GM15510 (cell line): ENCODE data around the gene FOXN1.

Experiments used
- POLR2A ChIP-seq: IDR thresholded peaks from 3 replicates; pipeline ENCODE4 v1.6.1; 2011; ENCODE audit warnings: borderline replicate concordance; ENCODE audit not compliant: insufficient read length; ENCODE audit errors: extremely low read depth

Gene FOXN1

GRCh38 chr17:28579526-28579925 lies 73.4 kb downstream of the FOXN1 start:
- no peak for TF ChIP-seq POLR2A

- no peak for TF ChIP-seq POLR2A
Measured at GRCh38 chr17:28580959-28581358, 74.8 kb downstream of the FOXN1 start.

GRCh38 chr17:28582513-28582912 lies 76.4 kb downstream of the FOXN1 start:
- no peak for TF ChIP-seq POLR2A

- no peak for TF ChIP-seq POLR2A
Measured at GRCh38 chr17:28584434-28584833, 78.3 kb downstream of the FOXN1 start.

GRCh38 chr17:28585851-28586250 lies 79.7 kb downstream of the FOXN1 start:
- no peak for TF ChIP-seq POLR2A
